HUES48 (cell line): ENCODE results near the gene PYGB.

Experiments used
- H3K27ac ChIP-seq: one replicate; pipeline ENCODE4 v1.7.0; 2013; ENCODE audit warnings: low read depth, low read length, inconsistent platforms
- H3K27me3 ChIP-seq: 2 replicates; pipeline ENCODE4 v1.6.1; 2013; ENCODE audit warnings: mild to moderate bottlenecking, low read length; ENCODE audit not compliant: control insufficient read depth, insufficient read depth
- H3K36me3 ChIP-seq: 2 replicates; pipeline ENCODE4 v1.6.1; 2013; ENCODE audit warnings: low read length; ENCODE audit not compliant: control insufficient read depth, insufficient read depth
- H3K4me1 ChIP-seq: 2 replicates; pipeline ENCODE4 v1.6.1; 2013; ENCODE audit warnings: mild to moderate bottlenecking, low read length; ENCODE audit not compliant: control insufficient read depth, insufficient read depth
- H3K4me3 ChIP-seq: 2 replicates; pipeline ENCODE4 v1.5.1; 2013; ENCODE audit warnings: mild to moderate bottlenecking, low read depth, low read length
- H3K9ac ChIP-seq: 2 replicates; pipeline ENCODE4 v1.6.1; 2013; ENCODE audit warnings: mild to moderate bottlenecking, low read depth, low read length, moderate library complexity
- H3K9me3 ChIP-seq: 2 replicates; pipeline ENCODE4 v1.6.1; 2013; ENCODE audit warnings: low read length; ENCODE audit not compliant: control insufficient read depth, insufficient read depth

PYGB gene

DNA sequence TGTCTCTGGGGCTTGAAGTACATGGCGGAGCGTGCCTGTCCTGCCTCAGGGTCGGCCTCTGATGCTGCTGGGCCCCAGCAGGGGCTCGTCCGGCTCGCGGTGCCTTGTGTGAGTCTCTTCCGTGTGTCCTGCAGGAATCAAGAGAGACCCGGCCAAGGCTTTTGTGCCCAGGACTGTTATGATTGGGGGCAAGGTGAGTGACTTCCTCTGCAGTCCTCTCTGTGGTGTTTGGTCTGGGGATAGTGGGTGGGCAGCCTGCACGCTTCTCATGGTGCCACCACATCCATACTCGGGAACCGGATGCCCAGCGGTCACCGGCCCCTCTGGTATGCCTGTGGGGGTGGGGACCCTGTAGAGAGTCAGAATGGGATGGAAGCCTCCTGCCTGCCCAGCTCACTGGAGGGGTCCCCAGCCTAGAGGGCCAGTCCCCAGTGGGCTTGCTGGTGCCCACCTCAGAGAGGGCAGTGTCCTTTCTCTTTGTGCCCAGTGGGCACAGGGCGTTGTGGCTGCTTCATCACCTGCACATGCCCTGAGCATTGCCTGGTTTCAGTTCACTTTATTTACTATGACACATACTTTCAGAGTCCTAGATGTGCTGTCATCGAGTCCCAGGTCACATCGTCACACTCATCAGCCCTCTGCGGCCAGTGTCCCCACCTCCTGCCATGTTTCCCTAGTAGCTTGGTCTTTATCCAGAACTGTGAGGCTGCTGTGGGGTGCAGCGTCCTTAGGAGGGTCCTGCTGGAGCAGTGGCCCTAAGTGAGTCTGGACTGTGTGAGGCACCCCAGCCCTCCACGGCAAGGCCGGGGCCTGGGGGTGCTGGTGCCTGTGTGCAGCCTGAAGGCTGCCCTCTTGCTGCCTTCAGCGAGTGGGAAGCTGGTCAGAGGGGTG, 40.7 kb downstream of the PYGB start:
- Histone ChIP-seq H3K9me3 (no peaks in the 10 kb centered on the region), H3K4me3 (no peak overlapping the region), H3K27me3 (no peaks in the 10 kb centered on the region), H3K4me1 (no peaks in the 10 kb centered on the region; the same call in 1 of the 2 replicates), H3K9ac (no peak overlapping the region), H3K27ac (no peak overlapping the region), H3K36me3 (peaks cover 69% of the 10 kb centered on the region)

DNA sequence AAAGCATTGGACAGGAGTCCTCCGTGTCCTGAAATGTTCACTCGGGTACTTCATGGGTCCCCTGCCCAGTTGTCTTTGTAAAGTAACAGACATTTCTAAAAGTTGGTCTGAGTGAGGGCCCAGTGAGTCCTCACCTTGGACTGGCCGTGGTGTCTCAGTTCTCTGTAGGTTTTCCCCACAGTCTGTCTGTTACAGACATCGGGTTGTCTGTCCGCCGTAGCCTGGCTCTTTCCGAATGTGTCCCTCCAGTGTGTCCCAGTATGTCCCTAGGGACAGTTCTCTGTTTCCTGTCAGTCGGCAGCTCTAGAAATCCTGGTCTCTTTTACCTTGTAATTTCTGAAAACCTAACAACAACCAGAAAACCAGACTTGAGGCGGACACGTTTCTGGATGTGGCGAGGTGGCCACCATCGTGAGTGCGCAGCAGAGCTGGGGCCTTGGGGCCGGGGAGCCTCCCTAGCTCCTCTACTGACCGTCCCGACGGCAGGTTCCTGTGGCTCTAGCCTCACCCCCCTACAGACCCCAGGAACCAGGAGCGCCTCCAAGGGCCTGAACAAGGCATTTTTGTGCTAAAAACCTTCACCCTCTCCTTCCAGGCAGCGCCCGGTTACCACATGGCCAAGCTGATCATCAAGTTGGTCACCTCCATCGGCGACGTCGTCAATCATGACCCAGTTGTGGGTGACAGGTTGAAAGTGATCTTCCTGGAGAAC, 42.2 kb downstream of the PYGB start:
- no peak overlapping the region for H3K4me3 ChIP-seq
- H3K27ac ChIP-seq, result no peak overlapping the region
- no peaks in the 10 kb centered on the region; the same call in 1 of the 2 replicates for H3K4me1 ChIP-seq
- no peaks in the 10 kb centered on the region for H3K27me3 ChIP-seq
- H3K36me3 ChIP-seq, result peaks cover 54% of the 10 kb centered on the region
- H3K9ac ChIP-seq, result no peak overlapping the region
- H3K9me3 ChIP-seq, result no peaks in the 10 kb centered on the region

- H3K36me3 ChIP-seq, result peaks cover 46% of the 10 kb centered on the region
- no peaks in the 10 kb centered on the region for H3K27me3 ChIP-seq
- H3K27ac ChIP-seq, result no peak overlapping the region
- H3K9me3 ChIP-seq, result no peaks in the 10 kb centered on the region
- no peak overlapping the region for H3K4me3 ChIP-seq
- H3K9ac ChIP-seq, result no peak overlapping the region
- H3K4me1 ChIP-seq, result no peaks in the 10 kb centered on the region
These were observed 43.0 kb downstream of the PYGB start for GRCh38 chr20:25290646-25291431.

DNA sequence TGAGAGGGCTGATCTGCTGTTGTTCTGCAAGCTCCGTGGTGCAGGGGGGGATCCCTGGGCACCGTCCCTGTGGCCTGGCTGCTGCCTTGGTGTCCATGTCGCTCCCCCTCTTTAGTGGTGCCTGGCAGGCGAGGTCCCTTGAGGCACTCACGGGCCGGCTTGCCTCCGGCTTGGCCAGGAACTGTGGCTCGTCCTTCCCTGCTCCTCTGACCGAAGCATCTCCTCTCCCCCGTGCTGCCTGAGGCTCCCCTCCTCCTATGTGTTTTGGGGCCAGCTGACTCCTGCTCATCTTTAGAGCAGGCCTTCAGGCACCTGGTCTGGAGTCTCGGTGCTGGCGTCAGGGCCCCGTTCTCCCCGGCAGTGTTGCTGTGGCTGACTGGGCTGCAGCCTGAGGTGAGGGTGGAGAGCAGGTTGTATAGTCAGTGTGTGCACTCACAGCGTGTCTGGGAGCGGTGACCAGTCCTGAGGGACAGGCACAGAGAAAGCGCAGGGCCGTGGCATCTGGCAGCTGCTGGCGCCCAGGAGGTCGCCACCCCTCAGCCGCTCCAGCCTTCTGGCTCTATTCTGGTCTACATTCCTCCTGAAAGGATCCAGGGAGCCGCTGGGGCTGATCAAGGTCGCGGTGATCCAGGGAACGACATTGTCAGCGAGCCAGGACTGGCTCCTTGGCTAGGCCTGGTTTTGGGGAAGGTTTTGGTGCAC, 43.7 kb downstream of the PYGB start:
- Histone ChIP-seq H3K4me3 (no peak overlapping the region), H3K9ac (no peak overlapping the region), H3K27ac (no peak overlapping the region), H3K9me3 (no peaks in the 10 kb centered on the region), H3K4me1 (no peaks in the 10 kb centered on the region), H3K27me3 (no peaks in the 10 kb centered on the region), H3K36me3 (peaks cover 43% of the 10 kb centered on the region)

DNA sequence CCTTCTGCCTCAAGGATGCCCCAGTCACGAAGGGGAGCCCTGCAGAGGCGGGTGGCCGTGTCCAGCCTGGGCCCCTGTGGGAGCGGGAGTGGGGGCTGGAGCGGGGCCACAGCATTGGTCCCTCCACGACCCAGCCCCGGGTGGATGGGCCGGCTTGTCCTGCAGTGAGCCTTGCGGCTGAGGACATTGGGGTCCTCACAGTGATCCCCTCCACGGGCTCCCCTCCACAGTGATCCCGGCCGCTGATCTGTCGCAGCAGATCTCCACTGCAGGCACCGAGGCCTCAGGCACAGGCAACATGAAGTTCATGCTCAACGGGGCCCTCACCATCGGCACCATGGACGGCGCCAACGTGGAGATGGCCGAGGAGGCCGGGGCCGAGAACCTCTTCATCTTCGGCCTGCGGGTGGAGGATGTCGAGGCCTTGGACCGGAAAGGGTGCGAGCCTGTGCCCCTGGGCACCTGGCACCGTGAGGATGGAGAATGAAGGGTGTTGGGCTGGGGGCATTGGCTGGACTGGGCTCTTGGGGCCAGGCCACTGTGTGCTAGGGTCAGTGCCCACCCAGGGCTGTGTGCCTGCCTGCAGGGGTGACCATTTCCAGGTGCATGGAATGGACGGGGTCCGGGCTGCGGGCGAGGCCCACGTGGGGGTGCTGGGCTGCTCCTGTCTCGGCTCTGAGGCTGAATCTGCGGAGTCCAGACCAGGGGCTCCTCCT, 44.4 kb downstream of the PYGB start:
- no peak overlapping the region for H3K27ac ChIP-seq
- H3K27me3 ChIP-seq, result no peaks in the 10 kb centered on the region
- no peak overlapping the region for H3K9ac ChIP-seq
- no peak overlapping the region for H3K4me3 ChIP-seq
- no peaks in the 10 kb centered on the region for H3K9me3 ChIP-seq
- H3K4me1 ChIP-seq, result no peaks in the 10 kb centered on the region
- peaks cover 35% of the 10 kb centered on the region for H3K36me3 ChIP-seq

DNA sequence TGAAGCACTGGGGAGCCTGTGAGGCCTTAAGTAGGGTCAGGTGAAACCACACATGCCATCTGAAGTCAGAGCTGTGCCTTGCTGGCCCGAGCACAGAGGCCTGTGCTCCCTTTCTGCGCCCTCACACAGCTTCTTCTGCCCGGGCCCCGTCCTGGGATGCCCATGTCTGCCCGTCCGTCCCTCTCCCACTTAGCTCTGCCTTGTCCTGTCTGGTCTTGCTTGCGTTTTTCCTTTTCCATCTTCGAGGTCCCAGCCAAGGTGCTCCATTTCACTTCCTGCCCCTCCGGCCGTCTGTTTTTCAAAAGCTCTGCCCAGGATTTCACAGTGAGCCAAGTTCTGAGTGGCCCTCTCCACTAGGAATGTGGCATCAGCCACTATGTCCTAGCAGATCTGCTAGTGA, 45.6 kb downstream of the PYGB start:
- no peak overlapping the region for H3K9ac ChIP-seq
- H3K27me3 ChIP-seq, result no peaks in the 10 kb centered on the region
- no peaks in the 10 kb centered on the region for H3K4me1 ChIP-seq
- peaks cover 31% of the 10 kb centered on the region for H3K36me3 ChIP-seq
- H3K4me3 ChIP-seq, result no peak overlapping the region
- no peaks in the 10 kb centered on the region for H3K9me3 ChIP-seq
- no peak overlapping the region for H3K27ac ChIP-seq

GRCh38 chr20:25293910-25294458, 46.1 kb downstream of the PYGB start:
- H3K36me3 ChIP-seq, result peaks cover 28% of the 10 kb centered on the region
- H3K4me3 ChIP-seq, result no peak overlapping the region
- no peaks in the 10 kb centered on the region for H3K27me3 ChIP-seq
- H3K9ac ChIP-seq, result no peak overlapping the region
- no peaks in the 10 kb centered on the region for H3K4me1 ChIP-seq
- H3K9me3 ChIP-seq, result no peaks in the 10 kb centered on the region
- no peak overlapping the region for H3K27ac ChIP-seq

DNA sequence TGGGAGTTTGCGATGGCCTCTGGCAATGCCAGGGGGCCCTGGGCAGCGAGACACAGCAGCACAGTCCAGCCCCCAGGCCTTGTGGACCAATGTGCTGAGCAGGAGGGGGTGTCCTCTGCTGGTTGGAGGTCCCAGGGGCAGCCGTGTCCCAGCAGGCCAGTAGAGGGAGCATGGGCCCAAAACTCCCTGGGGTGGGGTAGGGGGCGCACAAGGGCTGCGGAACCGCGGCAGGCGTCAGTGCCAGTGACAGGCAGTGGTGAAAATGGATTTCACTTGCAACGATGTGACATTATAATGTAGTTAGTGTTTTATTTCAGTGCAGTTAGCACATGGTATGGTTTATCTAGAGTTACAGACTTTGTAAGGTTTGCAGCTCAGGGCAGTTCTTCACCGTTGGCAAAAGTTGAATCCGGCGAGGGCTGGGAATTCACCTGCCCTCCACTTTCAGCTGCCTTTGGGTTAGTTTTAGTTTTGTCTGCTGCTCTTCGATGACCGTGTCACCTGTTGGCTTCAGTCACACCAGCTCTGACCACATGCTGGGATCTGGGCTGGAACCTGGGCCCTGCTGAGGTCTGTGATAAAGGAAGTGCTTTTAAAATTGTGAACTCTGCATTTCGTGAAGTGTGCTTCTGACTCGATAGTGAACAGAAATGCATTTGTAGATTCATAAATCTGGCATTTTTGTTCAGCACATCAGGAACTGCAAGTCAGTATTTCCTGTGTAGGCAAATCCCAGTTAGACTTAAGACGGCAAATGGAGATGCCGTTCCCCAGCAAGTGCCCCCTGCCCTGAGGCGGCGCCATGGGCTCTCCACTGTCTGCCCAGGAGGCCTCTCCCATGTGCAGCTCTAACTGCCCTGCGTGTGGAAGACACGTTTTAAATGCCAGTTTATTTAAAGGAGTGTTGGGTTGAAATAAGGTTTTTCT, 46.8 kb downstream of the PYGB start:
- Histone ChIP-seq H3K4me3 (no peak overlapping the region), H3K9ac (no peak overlapping the region), H3K4me1 (no peaks in the 10 kb centered on the region), H3K27ac (no peak overlapping the region), H3K27me3 (no peaks in the 10 kb centered on the region), H3K9me3 (no peaks in the 10 kb centered on the region), H3K36me3 (peaks cover 22% of the 10 kb centered on the region)

DNA sequence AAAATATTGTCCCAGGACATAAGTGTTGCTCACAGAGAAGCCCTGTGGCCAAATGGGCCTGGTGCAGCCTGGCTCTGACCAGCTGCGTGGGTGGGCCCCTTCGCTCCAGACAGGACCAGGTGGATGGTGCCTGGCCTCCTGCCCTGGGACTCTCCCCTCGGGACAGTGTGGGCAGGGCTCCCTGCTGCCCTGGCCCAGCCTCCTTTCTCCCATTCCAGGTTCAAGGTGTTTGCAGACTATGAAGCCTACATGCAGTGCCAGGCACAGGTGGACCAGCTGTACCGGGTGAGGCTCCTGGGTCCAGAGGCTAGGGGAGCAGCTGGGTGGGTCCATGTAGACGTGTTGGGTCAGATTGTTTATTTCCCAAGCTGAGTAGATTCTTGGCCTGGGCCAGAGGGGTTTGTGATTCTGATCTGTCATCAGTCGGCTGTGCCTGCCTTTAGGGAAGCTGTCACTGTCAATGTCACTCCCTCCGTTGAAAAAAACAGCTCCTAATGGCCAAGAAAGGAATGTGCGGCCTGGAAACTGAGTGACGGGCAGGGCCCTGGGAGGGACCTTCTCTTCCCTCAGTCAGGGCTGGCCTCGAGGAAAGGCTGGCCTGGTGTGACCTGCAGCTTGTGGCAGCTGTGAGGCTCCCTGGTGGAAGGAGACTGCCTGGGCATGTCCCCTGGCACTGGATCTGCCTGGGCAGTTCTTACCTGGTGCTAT, 47.7 kb downstream of the PYGB start:
- H3K4me1 ChIP-seq, result no peaks in the 10 kb centered on the region
- no peak overlapping the region for H3K9ac ChIP-seq
- no peaks in the 10 kb centered on the region for H3K9me3 ChIP-seq
- no peaks in the 10 kb centered on the region for H3K27me3 ChIP-seq
- H3K4me3 ChIP-seq, result no peak overlapping the region
- no peak overlapping the region for H3K27ac ChIP-seq
- peaks cover 14% of the 10 kb centered on the region for H3K36me3 ChIP-seq
